EL (cell line): ENCODE data around the gene ZBTB17.
A peak's percentile ranks its signal among the peaks of the same experiment; 100 is the strongest.
"Not testable (repeated sequence)": the region's sequence is repeated elsewhere in the genome, so short reads cannot be mapped to it uniquely, and the experiment has no call there.

Source experiments
- DNase-seq: peaks from one replicate; pipeline ENCODE4 v3.0.0-alpha.2; 2016

Gene ZBTB17

DNA sequence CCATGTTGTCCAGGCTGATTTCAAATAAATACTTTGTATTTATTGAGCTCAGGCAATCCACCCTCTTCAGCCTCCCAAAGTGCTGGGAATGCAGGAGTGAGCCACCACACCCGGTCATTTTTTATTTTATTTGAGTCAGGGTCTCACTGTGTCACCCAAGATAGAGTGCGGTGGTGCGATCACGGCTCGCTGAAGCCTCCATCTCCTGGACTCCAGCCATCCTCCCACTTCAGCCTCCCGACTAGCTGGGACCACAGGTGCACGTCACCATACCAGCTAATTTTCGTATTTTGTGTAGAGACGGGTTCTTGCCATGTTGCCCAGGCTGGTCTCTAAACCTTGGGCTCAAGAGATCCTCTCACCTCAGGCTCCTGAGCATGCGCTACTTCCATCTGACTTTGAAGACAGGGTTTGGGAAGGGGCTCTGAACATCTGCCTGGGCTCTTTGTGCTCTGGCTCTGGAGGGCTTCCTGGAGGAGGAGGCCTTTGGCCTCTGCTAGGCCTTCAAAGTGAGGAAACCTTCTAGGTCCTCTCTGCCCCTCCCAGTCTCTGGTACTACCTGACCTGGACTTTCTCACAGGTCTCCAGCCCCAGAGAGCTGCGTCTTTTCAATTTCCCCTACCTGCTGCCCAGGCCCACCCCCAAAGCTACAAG lies 36.2 kb upstream of the ZBTB17 start:
- DNase-seq = no peak

DNA sequence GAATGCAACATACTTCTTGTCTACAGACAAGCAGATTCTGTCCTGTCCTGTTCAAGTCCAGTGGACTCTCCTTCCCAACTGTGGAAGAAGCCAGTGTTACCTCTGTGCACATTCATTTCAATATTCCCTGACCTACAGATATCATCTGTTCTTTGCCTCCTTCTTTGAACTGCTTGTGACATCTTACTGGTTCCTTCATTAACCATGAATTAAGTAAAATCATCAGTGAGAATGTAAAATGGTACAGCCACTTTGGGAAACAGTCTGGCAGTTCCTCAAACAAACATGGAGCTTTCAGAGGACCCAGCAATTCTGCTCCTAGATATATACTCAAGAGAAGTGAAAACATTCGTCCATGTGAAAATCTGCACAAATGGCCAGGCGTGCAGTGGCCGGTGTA lies 34.9 kb upstream of the ZBTB17 start:
- no peak for DNase-seq

- no peak for DNase-seq
Observed at GRCh38 chr1:16009678-16010077, 33.8 kb upstream of the ZBTB17 start.

- DNase-seq = peak; percentile 74
Observed at GRCh38 chr1:16009030-16009460, 33.1 kb upstream of the ZBTB17 start.

DNA sequence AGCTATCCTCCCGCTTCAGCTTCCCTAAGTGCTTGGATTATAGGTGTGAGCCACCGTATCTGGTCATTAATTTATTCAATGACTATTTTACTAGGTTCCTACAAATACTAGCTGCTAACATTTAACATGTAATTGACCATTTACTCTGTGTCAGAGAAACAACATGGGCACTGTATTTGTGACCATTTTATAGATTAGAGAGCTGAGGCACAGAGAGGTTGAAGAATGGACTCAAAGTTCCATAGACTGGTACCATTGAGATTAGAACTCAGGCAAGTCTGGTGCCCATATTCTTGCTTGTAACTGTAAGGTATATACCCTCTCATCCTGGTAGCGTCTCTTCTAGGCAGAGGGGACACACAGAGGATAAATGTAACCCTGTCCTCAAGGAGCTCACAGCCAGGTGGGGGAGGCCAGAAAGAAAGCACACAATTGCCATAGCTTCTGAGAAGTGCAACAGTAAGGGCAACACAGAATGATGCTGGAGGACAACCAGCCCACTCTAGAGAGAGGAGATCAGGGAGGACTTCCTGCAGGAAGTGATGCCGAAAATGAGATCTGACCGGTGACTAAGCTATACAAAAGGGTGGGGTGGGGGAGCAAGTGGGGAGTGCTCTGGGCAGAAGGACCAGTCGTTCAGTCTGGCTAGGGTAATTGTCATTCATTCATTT lies 31.9 kb upstream of the ZBTB17 start:
- no peak for DNase-seq

- peak; percentile 45 for DNase-seq
Observed at GRCh38 chr1:16006552-16007485, 30.9 kb upstream of the ZBTB17 start.

DNA sequence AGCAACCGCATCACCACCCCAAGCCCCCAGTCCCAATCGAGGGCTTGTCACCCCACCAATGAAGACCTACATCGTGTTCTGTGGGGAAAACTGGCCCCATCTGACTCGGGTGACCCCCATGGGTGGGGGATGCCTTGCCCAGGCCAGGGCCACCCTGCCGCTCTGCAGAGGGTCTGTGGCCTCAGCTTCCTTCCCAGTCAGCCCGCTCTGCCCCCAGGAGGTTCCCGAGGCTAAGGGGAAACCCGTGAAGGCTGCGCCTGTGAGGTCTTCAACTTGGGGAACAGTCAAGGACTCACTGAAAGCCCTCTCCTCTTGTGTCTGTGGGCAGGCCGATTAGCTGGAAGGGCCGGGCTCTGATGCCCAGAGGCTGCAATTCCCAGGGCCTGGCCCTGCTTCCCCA lies 30.1 kb upstream of the ZBTB17 start:
- no peak for DNase-seq

DNA sequence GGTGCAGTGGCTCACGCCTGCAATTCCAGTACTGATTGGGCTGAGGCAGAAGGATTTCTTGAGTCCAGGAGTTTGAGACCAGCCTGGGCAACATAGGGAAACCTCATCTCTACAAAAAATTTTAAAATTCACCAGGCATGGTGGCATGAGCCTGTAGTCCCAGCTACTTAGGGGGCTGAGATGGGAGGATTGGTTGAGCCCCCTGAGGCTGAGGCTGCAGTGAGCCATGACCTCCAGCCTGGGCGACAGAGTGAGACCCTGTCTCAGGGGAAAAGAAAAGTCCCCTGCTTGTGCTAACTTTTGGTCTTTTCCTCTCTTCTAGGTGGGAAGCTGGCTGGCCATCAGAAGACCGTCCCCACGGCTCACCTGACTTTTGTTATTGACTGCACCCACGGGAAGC lies 29.7 kb upstream of the ZBTB17 start:
- DNase-seq = no peak

- DNase-seq = not testable (repeated sequence)
Observed at GRCh38 chr1:16001274-16001673, 25.4 kb upstream of the ZBTB17 start.

GRCh38 chr1:15998929-15999328 lies 23.0 kb upstream of the ZBTB17 start:
- DNase-seq = no peak

DNA sequence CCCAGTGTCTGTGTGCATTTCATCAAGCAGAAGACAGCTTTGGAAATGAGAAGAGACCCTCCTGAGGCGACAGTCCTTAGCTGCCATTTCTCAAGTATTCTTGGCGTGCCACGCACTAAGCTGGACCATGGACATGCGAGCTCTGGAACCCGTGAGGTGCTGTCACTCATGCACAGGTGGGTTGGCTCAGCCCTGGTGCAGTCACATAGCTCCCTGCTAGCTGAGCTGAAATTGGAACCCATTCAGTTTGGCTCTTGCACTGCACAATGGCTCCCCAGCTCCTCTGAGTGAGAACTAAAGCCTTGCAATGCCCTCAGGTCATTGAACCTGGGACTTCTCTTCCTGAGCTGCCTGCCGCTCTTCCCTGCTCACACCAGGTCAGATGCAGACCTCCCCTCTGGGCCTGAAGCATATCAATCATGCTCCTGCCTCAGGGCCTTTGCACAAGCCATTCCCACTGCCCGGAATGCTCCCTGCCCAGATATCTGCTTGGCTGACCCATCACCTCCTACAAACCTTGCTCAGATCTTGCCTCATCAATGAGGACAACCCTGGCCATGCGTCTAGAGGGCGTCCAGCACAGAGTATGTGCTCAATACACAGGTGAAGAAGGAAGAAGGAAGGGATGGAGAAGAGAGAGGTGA lies 21.9 kb upstream of the ZBTB17 start:
- DNase-seq = no peak

DNA sequence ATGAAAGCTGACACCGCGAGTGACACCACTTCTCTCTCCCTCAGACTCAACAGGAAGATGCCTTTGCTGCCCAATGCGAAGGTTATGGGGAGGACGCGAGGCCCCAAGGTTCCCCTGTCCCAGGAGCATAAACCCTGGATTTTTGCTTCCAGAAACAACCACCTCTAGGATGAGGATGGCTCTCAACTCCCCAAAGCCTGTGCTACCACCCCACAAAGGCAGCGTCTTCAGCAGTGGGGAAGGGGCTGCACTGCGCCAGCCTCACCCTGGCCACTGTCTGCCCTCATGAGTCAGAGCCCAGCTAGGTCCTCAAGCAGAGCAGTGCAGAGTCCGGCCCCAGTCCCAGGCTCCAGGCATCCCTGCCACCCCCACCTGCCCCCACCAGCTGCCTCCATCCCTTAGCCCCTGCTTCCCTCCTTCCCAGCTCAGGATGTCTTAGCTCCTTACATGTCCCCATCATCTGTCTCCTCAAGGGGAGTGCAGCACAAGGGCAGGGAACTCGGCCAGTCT lies 21.2 kb upstream of the ZBTB17 start:
- DNase-seq = no peak

GRCh38 chr1:15994590-15995351 lies 18.9 kb upstream of the ZBTB17 start:
- DNase-seq = peak; percentile 73

DNA sequence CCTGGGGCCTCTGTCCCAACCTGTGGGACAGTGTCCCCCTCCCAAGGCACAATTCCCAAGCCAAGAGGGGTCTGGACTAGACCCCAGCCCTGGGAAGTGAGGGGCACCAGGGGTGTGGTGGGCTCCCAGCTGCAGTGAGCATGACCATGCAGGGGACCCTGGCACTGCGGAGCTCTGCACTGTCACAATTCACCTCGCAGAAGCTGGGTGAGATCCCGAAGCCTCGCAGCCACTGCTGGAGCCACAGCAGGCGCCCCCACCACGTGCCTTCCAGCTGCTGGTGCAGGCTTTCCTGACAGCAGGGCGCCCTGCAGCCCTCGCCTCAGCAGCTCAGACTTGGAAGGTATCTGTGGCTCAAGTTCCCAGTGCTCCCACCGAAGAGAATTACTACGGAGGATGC lies 18.2 kb upstream of the ZBTB17 start:
- no peak for DNase-seq

DNA sequence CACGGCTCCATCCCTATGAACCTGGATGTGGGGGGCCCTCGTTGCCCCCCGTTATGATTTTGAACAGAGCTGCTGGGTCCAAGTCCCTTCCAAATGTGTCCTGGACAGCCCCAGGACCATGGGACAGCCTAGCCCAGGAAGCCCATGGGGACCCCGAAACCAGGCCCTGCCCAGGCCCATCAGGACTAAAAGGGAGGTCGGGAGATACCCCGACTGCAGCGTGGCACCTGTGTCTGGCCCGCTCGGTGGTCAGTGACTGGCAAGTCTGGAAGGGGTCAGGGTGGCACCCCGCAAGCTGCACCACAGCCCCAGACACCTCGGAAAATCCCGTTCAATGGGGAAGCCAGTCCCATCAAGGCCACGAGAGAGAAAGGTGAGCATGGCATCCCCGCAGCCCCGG lies 17.8 kb upstream of the ZBTB17 start:
- no peak for DNase-seq

DNA sequence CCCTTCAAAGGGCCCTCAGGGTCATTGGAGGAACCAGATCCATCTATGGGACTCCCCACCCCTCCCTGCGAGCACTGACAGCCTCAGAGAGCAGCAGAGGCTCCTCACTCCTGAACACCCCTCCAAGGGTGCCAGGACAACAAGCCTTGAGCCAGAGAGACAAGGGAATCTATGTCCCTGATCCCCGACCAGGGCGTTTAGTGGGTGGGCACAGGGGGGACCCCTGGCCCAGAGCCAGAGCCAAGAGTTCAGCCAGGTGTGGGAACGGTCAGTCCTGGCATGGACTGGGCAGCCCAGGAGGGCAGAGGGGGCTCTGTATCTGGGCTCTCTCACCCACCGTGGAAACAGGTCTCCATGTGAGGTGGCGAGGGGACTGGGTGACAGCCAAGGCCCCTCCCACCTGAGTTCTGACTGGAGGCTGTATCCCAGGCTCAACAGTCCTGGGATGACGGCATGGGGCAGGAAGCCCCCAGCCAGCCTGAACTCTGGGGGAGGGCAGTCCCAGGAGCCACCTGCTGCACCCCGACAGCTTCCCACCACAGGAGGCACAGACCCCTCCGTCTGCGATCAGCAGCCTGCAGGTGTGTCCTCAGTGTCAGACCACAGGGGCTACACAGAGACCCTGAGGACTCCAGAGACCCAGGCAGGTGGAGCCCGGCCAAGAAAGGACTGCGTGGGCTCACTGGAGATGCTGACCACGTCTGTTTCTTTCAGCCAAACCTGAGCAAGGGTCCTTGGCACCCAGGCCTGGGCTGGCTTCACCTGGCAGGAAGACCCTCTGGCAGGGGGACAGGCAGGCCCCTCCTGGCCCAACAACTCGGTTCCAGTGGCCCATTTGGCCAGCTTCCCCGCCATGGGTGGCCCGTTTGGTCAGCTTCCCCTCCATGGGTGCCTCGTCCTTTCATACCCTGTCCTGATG lies 16.9 kb upstream of the ZBTB17 start:
- no peak for DNase-seq

DNA sequence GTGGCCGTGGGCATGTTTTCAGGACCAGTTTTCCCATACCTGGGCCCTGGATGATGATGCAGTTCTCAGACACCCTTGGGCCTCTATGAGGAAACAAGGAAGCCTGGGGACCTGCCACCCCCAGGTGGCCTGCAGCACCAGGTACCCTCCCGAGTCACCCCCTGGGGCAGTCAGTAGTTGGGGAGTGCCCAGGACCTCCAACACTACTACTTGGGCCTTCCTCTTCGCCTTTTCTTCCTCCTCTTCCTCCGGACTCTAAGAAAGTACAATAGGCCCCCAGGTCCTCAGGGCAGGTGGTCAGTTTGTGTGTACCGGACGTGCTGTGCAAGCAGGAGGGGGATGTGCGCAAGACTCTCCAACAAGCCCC lies 16.3 kb upstream of the ZBTB17 start:
- DNase-seq = no peak

- no peak for DNase-seq
Observed at GRCh38 chr1:15991427-15992186, 15.7 kb upstream of the ZBTB17 start.

- no peak for DNase-seq
Observed at GRCh38 chr1:15989776-15990175, 13.9 kb upstream of the ZBTB17 start.
